Vagina (tissue), 2 donors: Measurements from ENCODE around the gene PAX7. TPM values are rescaled to one million over a fixed set of nuclear protein-coding genes. Genes with fewer than 3 reads are reported as not detected.

Source experiments
- DNase-seq, 2 donors: peaks; one replicate each; pipeline ENCODE4 v3.0.0-alpha.2; 2017; ENCODE audit errors: extremely low spot score in 2 of 2
- H3K27ac ChIP-seq: fragments of 200-600 bp; sonication (generic); one replicate; pipeline ENCODE4 v1.5.1; 2019
- H3K27me3 ChIP-seq: fragments of 200-600 bp; sonication (generic); one replicate; pipeline ENCODE4 v1.5.1; 2019
- H3K36me3 ChIP-seq, 2 donors: fragments of 200-600 bp; sonication (generic); one replicate each; pipeline ENCODE4 v1.5.1; 2017 to 2019
- H3K4me1 ChIP-seq: fragments of 200-600 bp; sonication (generic); one replicate; pipeline ENCODE4 v1.5.1; 2019
- H3K4me3 ChIP-seq, 2 donors: fragments of 200-600 bp; sonication (generic); 1 replicate in 1 of 2; 2 replicates in 1 of 2; pipeline ENCODE4 v1.5.1; 2016 to 2019
- H3K9me3 ChIP-seq: fragments of 200-600 bp; sonication (generic); one replicate; pipeline ENCODE4 v1.5.1; 2019
- CTCF ChIP-seq, 3 experiments: fragments of 450-650 bp in 2 of 3; fragments of 200-600 bp in 1 of 3; sonication (generic) in 1 of 3; IDR thresholded peaks; one replicate each; pipeline ENCODE4 v1.5.1; 2017 to 2019; ENCODE audit warnings: antibody characterized with exemption in 3 of 3, mild to moderate bottlenecking in 2 of 3, moderate library complexity in 2 of 3
- POLR2A ChIP-seq, 2 donors: fragments of 450-650 bp; IDR thresholded peaks; one replicate each; pipeline ENCODE4 v1.6.1; 2017; ENCODE audit warnings: antibody characterized with exemption in 2 of 2, mild to moderate bottlenecking in 2 of 2, moderate library complexity in 2 of 2
- POLR2AphosphoS5 ChIP-seq, 2 donors: sonication (generic); formaldehyde crosslinking; IDR thresholded peaks; one replicate each; pipeline ENCODE4 v1.9.0; 2017; ENCODE audit warnings: antibody characterized with exemption in 2 of 2, mild to moderate bottlenecking in 2 of 2, low read depth in 1 of 2; ENCODE audit not compliant: insufficient read depth in 1 of 2
- intact Hi-C: fragments of 100-400 bp; cut with DNase I; formaldehyde crosslinking; loops from one replicate; pipeline ENCODE4 v1.15.1; 2023
- total RNA-seq: library from RNA; depleted of rRNA; stranded (reverse); fragments of >200 nt; gene quantifications from one replicate; pipeline ENCODE4 v1.2.3, GENCODE V29; 2016

PAX7 gene
- total RNA-seq, 1 donor from 2014 or later: not detected

GRCh38 chr1:18792747-18793146 lies 162.1 kb downstream of the PAX7 start:
- no peaks in the 10 kb centered on the region for H3K27me3 ChIP-seq

GRCh38 chr1:18793164-18793563 lies 162.5 kb downstream of the PAX7 start:
- intact Hi-C loops: no loop called here
- Histone ChIP-seq H3K36me3 (no peaks in the 10 kb centered on the region), H3K27ac (no peak overlapping the region), H3K9me3 (no peaks in the 10 kb centered on the region), H3K4me1 (no peaks in the 10 kb centered on the region), H3K27me3 (no peaks in the 10 kb centered on the region), H3K4me3 (no peak overlapping the region)
- no peak for DNase-seq
- TF ChIP-seq POLR2AphosphoS5 (IDR thresholded peaks at IDR 0.05; ENCODE audit: insufficient read depth in 1 of 2, low read depth in 1 of 2) (no peak), POLR2A (IDR thresholded peaks at IDR 0.05) (no peak), CTCF (IDR thresholded peaks at IDR 0.05) (no peak)

More at GRCh38 chr1:18792747-18793146, 162.1 kb downstream of the PAX7 start:
- TF ChIP-seq POLR2AphosphoS5 (IDR thresholded peaks at IDR 0.05; ENCODE audit: insufficient read depth in 1 of 2, low read depth in 1 of 2) (no peak), POLR2A (IDR thresholded peaks at IDR 0.05) (no peak), CTCF (IDR thresholded peaks at IDR 0.05) (no peak)
- Histone ChIP-seq H3K9me3 (no peaks in the 10 kb centered on the region), H3K4me1 (no peaks in the 10 kb centered on the region), H3K27ac (no peak overlapping the region), H3K36me3 (no peaks in the 10 kb centered on the region), H3K4me3 (no peak overlapping the region)
- intact Hi-C loops: no loop called here
- no peak for DNase-seq

- no peak for TF ChIP-seq CTCF (IDR thresholded peaks at IDR 0.05)
- no peak for TF ChIP-seq POLR2AphosphoS5 (IDR thresholded peaks at IDR 0.05; ENCODE audit: insufficient read depth in 1 of 2, low read depth in 1 of 2)
- TF ChIP-seq POLR2A (IDR thresholded peaks at IDR 0.05): no peak
These were observed 163.4 kb downstream of the PAX7 start for GRCh38 chr1:18794051-18794450.

GRCh38 chr1:18794561-18794960 lies 163.9 kb downstream of the PAX7 start:
- Histone ChIP-seq H3K36me3 (no peaks in the 10 kb centered on the region), H3K4me1 (no peaks in the 10 kb centered on the region), H3K4me3 (no peak overlapping the region), H3K27ac (no peak overlapping the region), H3K9me3 (no peaks in the 10 kb centered on the region), H3K27me3 (no peaks in the 10 kb centered on the region)
- intact Hi-C loops: no loop called here
- TF ChIP-seq CTCF (IDR thresholded peaks at IDR 0.05) (no peak), POLR2AphosphoS5 (IDR thresholded peaks at IDR 0.05; ENCODE audit: insufficient read depth in 1 of 2, low read depth in 1 of 2) (no peak), POLR2A (IDR thresholded peaks at IDR 0.05) (no peak)
- no peak for DNase-seq

More at GRCh38 chr1:18794051-18794450, 163.4 kb downstream of the PAX7 start:
- DNase-seq: no peak
- intact Hi-C loops: no loop called here
- Histone ChIP-seq H3K4me1 (no peaks in the 10 kb centered on the region), H3K9me3 (no peaks in the 10 kb centered on the region), H3K36me3 (no peaks in the 10 kb centered on the region), H3K27ac (no peak overlapping the region), H3K4me3 (no peak overlapping the region), H3K27me3 (no peaks in the 10 kb centered on the region)

- DNase-seq: no peak
- intact Hi-C loops: no loop called here
- H3K27me3 ChIP-seq: no peaks in the 10 kb centered on the region
- no peaks in the 10 kb centered on the region for H3K9me3 ChIP-seq
- no peak overlapping the region for H3K4me3 ChIP-seq
- H3K36me3 ChIP-seq: no peaks in the 10 kb centered on the region
- H3K4me1 ChIP-seq: no peaks in the 10 kb centered on the region
- TF ChIP-seq CTCF (IDR thresholded peaks at IDR 0.05) (no peak), POLR2AphosphoS5 (IDR thresholded peaks at IDR 0.05; ENCODE audit: insufficient read depth in 1 of 2, low read depth in 1 of 2) (no peak), POLR2A (IDR thresholded peaks at IDR 0.05) (no peak)
- H3K27ac ChIP-seq: no peak overlapping the region
These were observed 164.5 kb downstream of the PAX7 start for GRCh38 chr1:18795002-18795689.
